GM12864 (cell line): ENCODE results near the gene KCNQ1.

Experiments used
- DNase-seq: peaks from one replicate; pipeline ENCODE4 v3.0.0-alpha.2; 2011; ENCODE audit warnings: low read depth
- H3K4me3 ChIP-seq: 2 replicates; pipeline ENCODE4 v1.5.1; 2011; ENCODE audit warnings: mild to moderate bottlenecking, low read depth, low read length, control low read depth
- CTCF ChIP-seq: IDR thresholded peaks from 2 replicates; pipeline ENCODE4 v1.5.1; 2011; ENCODE audit warnings: low read depth, mild to moderate bottlenecking, moderate library complexity, low read length, control low read depth, inconsistent platforms; ENCODE audit errors: missing control alignments

The KCNQ1 gene

GRCh38 chr11:2708757-2709281 lies 264.0 kb downstream of the KCNQ1 start:
- no peak overlapping the region for H3K4me3 ChIP-seq
- no peak for DNase-seq
- TF ChIP-seq CTCF: no peak

GRCh38 chr11:2709429-2709828 lies 264.6 kb downstream of the KCNQ1 start:
- DNase-seq: no peak
- no peak for TF ChIP-seq CTCF
- H3K4me3 ChIP-seq: no peak overlapping the region

GRCh38 chr11:2711161-2711560 lies 266.4 kb downstream of the KCNQ1 start:
- no peak for DNase-seq
- no peak overlapping the region for H3K4me3 ChIP-seq
- TF ChIP-seq CTCF: no peak

- no peak overlapping the region for H3K4me3 ChIP-seq
- no peak for DNase-seq
- TF ChIP-seq CTCF: no peak
Observed at GRCh38 chr11:2713094-2713493, 268.3 kb downstream of the KCNQ1 start.

GRCh38 chr11:2713661-2714462 lies 269.1 kb downstream of the KCNQ1 start:
- TF ChIP-seq CTCF: no peak
- no peak for DNase-seq
- no peak overlapping the region for H3K4me3 ChIP-seq

- no peak for TF ChIP-seq CTCF
- DNase-seq: no peak
- no peak overlapping the region for H3K4me3 ChIP-seq
Observed at GRCh38 chr11:2714463-2714800, 269.6 kb downstream of the KCNQ1 start.

GRCh38 chr11:2714871-2715270 lies 270.1 kb downstream of the KCNQ1 start:
- no peak overlapping the region for H3K4me3 ChIP-seq
- no peak for DNase-seq
- no peak for TF ChIP-seq CTCF
